CD14-positive monocyte (primary cell): Measurements from ENCODE around the gene C18orf54. TPM values are rescaled to one million over a fixed set of nuclear protein-coding genes. Genes with fewer than 3 reads are reported as not detected.

Experiments used
- DNase-seq, 3 donors: peaks; one replicate each; pipeline ENCODE4 v3.0.0-alpha.2; 2011 to 2022
- H2AFZ ChIP-seq: 2 replicates; pipeline ENCODE4 v1.6.0; 2012; ENCODE audit warnings: mild to moderate bottlenecking, low read depth, low read length, inconsistent platforms; ENCODE audit not compliant: insufficient read depth, poor library complexity, severe bottlenecking
- H3K27ac ChIP-seq, 2 donors: 1 replicate in 1 of 2; 2 replicates in 1 of 2; pipeline ENCODE4 v1.5.1; 2012 to 2013; ENCODE audit warnings: low read length in 2 of 2, control low read depth in 1 of 2, inconsistent platforms in 1 of 2, low read depth in 1 of 2, mild to moderate bottlenecking in 1 of 2
- H3K27me3 ChIP-seq, 2 donors: one replicate each; pipeline versions ENCODE4 v1.6.0 to v1.6.1; 2011 to 2013; ENCODE audit warnings: low read length in 2 of 2; ENCODE audit not compliant: control insufficient read depth in 2 of 2, insufficient read depth in 2 of 2
- H3K36me3 ChIP-seq, 2 donors: replicated peaks in 1 of 2; 1 replicate in 1 of 2; 2 replicates in 1 of 2; pipeline versions ENCODE4 v1.5.1 to v1.6.1; 2012 to 2013; ENCODE audit warnings: low read length in 2 of 2, control low read depth in 1 of 2, inconsistent platforms in 1 of 2, mild to moderate bottlenecking in 1 of 2; ENCODE audit not compliant: insufficient read depth in 2 of 2, control insufficient read depth in 1 of 2
- H3K4me1 ChIP-seq, 2 donors: 1 replicate in 1 of 2; 2 replicates in 1 of 2; pipeline versions ENCODE4 v1.5.1 to v1.6.1; 2012 to 2013; ENCODE audit warnings: low read length in 2 of 2, control low read depth in 1 of 2, inconsistent platforms in 1 of 2, mild to moderate bottlenecking in 1 of 2, moderate library complexity in 1 of 2; ENCODE audit not compliant: insufficient read depth in 2 of 2, control insufficient read depth in 1 of 2
- H3K4me2 ChIP-seq: replicated peaks from 2 replicates; pipeline ENCODE3; 2012; ENCODE audit warnings: low read length, moderate library complexity, mild to moderate bottlenecking; ENCODE audit not compliant: poor library complexity, severe bottlenecking; ENCODE audit errors: extremely low read depth
- H3K4me3 ChIP-seq, 3 experiments: fragments of 200-600 bp in 1 of 3; sonication (generic) in 1 of 3; replicated peaks in 1 of 3; 1 replicate in 2 of 3; 2 replicates in 1 of 3; pipeline ENCODE4 v1.5.1; 2011 to 2013; ENCODE audit warnings: low read length in 3 of 3, mild to moderate bottlenecking in 3 of 3, control low read depth in 2 of 3, low read depth in 2 of 3, inconsistent platforms in 1 of 3, moderate library complexity in 1 of 3
- H3K79me2 ChIP-seq: 2 replicates; pipeline ENCODE4 v1.6.0; 2012; ENCODE audit warnings: mild to moderate bottlenecking, control low read depth, inconsistent platforms, low read length, moderate library complexity; ENCODE audit not compliant: insufficient read depth
- H3K9ac ChIP-seq: 2 replicates; pipeline ENCODE4 v1.6.0; 2017; ENCODE audit warnings: low read length, mild to moderate bottlenecking; ENCODE audit not compliant: insufficient read depth, poor library complexity, severe bottlenecking
- H3K9me3 ChIP-seq, 2 donors: replicated peaks in 1 of 2; 1 replicate in 1 of 2; 2 replicates in 1 of 2; pipeline versions ENCODE4 v1.5.1 to v1.6.1; 2012 to 2013; ENCODE audit warnings: low read length in 2 of 2, control low read depth in 1 of 2; ENCODE audit not compliant: control insufficient read depth in 1 of 2, insufficient read depth in 1 of 2
- H4K20me1 ChIP-seq: 2 replicates; pipeline ENCODE4 v1.6.0; 2012; ENCODE audit warnings: mild to moderate bottlenecking, low read length, control low read depth, moderate library complexity; ENCODE audit not compliant: insufficient read depth
- H3K27ac Mint-ChIP-seq, 7 donors: one replicate each; pipeline ENCODE4 v1.8.0; 2020; ENCODE audit warnings: mild to moderate bottlenecking in 7 of 7, mixed read lengths in 7 of 7, moderate library complexity in 6 of 7, inconsistent platforms in 2 of 7
- H3K27me3 Mint-ChIP-seq, 3 donors: one replicate each; pipeline ENCODE4 v1.8.0; 2021 to 2022; ENCODE audit warnings: low read depth in 3 of 3, mild to moderate bottlenecking in 3 of 3, mixed read lengths in 3 of 3, moderate library complexity in 3 of 3, inconsistent platforms in 1 of 3
- H3K36me3 Mint-ChIP-seq, 2 donors: one replicate each; pipeline ENCODE4 v1.8.0; 2020; ENCODE audit warnings: mixed read lengths in 2 of 2, inconsistent platforms in 1 of 2, mild to moderate bottlenecking in 1 of 2
- H3K4me1 Mint-ChIP-seq: one replicate; pipeline ENCODE4 v1.8.0; 2020; ENCODE audit warnings: mild to moderate bottlenecking, mixed read lengths
- H3K4me3 Mint-ChIP-seq, 2 donors: one replicate each; pipeline ENCODE4 v1.8.0; 2020; ENCODE audit warnings: mild to moderate bottlenecking in 2 of 2, mixed read lengths in 2 of 2, moderate library complexity in 1 of 2
- H3K9me3 Mint-ChIP-seq, 7 donors: one replicate each; pipeline ENCODE4 v1.8.0; 2020 to 2022; ENCODE audit warnings: mixed read lengths in 7 of 7, mild to moderate bottlenecking in 6 of 7, moderate library complexity in 6 of 7, inconsistent platforms in 2 of 7
- WGBS: methylation state at CpG from one replicate; pipeline ENCODE4 v1.1.5; 2013; ENCODE audit warnings: missing lambda C conversion rate; ENCODE audit not compliant: insufficient coverage; 5-methylcytosine and 5-hydroxymethylcytosine counted together
- intact Hi-C, 2 donors: fragments of 100-400 bp; cut with micrococcal nuclease; formaldehyde crosslinking; loops; one replicate each; pipeline versions ENCODE4 v1.15.0 to v1.15.1; 2023
- polyA plus RNA-seq, 3 donors: library from polyadenylated mRNA; depleted of rRNA in 1 of 3; unstranded in 2 of 3; stranded (reverse) in 1 of 3; fragments of 300-500 nt in 2 of 3; fragments of >200 nt in 1 of 3; fragmentation: Illumina TruSeq in 2 of 3; gene quantifications; 1 replicate in 2 of 3; 2 replicates in 1 of 3; pipeline ENCODE4 v1.2.3, GENCODE V29; 2012 to 2021
- TF ChIP-seq, protein P1 (sequence below): fragments of 200-600 bp; IDR thresholded peaks from one replicate; pipeline ENCODE4 v1.8.0; 2022; ENCODE audit warnings: antibody characterized with exemption, mild to moderate bottlenecking

Gene C18orf54
- polyA plus RNA-seq, 3 donors = 0.14 to 0.38 (median 0.29) TPM

DNA sequence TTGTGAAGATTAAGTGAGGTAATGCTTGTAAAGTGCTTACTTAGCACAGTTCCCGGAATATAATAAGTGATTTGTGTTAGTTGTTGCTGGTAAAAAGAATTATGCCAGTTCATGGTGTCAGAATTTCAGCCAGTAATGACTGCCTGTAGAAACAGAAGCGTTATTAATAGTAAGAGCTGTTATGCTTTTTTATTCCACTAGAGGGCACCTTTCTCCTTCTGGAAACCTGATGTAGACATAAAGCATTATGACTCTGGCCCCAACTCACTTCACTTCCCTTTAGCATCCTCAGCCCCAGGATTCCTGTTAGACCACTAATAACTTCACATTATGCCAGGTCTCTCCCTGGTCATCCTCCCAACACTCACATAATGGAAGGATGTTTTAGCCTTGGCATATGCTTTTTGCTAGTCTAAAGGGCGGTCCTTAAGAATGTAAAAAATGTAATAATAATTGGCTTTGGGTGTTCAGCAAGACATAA is 34.9 kb downstream of the C18orf54 start:
- Histone ChIP-seq H3K27ac (no peak overlapping the region), H3K4me2 (no peak overlapping the region), H3K9me3 (no peaks in the 10 kb centered on the region), H3K79me2 (no peaks in the 10 kb centered on the region), H2AFZ (no peak overlapping the region), H4K20me1 (no peaks in the 10 kb centered on the region), H3K36me3 (no peaks in the 10 kb centered on the region), H3K4me1 (peaks cover 14 to 20% of the 10 kb centered on the region in 2 donors), H3K4me3 (no peak overlapping the region), H3K9ac (no peak overlapping the region), H3K27me3 (no peaks in the 10 kb centered on the region)
- WGBS = no CpG with 5 or more reads among the region's 3 CpGs
- intact Hi-C loops = loop anchor here in 1 of 2 donors (10.0 kb wide), 1 partner anchor 592 kb away; no protein-coding TSS in a partner anchor
- Mint-ChIP-seq H3K4me1 (peaks cover 18% of the 10 kb centered on the region), H3K27ac (no peak overlapping the region), H3K9me3 (peaks cover 0 to 1% (median 0%) of the 10 kb centered on the region in 7 donors), H3K36me3 (no peaks in the 10 kb centered on the region), H3K27me3 (peaks cover 3 to 5% (median 4%) of the 10 kb centered on the region in 3 donors), H3K4me3 (no peak overlapping the region)
- DNase-seq = peak; percentile 53 to 77 (median 56)
- TF ChIP-seq, protein P1, sequence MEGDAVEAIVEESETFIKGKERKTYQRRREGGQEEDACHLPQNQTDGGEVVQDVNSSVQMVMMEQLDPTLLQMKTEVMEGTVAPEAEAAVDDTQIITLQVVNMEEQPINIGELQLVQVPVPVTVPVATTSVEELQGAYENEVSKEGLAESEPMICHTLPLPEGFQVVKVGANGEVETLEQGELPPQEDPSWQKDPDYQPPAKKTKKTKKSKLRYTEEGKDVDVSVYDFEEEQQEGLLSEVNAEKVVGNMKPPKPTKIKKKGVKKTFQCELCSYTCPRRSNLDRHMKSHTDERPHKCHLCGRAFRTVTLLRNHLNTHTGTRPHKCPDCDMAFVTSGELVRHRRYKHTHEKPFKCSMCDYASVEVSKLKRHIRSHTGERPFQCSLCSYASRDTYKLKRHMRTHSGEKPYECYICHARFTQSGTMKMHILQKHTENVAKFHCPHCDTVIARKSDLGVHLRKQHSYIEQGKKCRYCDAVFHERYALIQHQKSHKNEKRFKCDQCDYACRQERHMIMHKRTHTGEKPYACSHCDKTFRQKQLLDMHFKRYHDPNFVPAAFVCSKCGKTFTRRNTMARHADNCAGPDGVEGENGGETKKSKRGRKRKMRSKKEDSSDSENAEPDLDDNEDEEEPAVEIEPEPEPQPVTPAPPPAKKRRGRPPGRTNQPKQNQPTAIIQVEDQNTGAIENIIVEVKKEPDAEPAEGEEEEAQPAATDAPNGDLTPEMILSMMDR = peak; percentile 79

GRCh38 chr18:54393648-54394294 is 36.1 kb downstream of the C18orf54 start:
- intact Hi-C loops = loop anchor here in 1 of 2 donors (10.0 kb wide), 1 partner anchor 591 kb away; no protein-coding TSS in a partner anchor
- no peak overlapping the region for H3K4me3 Mint-ChIP-seq
- H3K27me3 ChIP-seq = no peaks in the 10 kb centered on the region
- H3K9ac ChIP-seq = no peak overlapping the region
- H3K27me3 Mint-ChIP-seq = peaks cover 3 to 4% (median 3%) of the 10 kb centered on the region in 3 donors
- no peak overlapping the region for H3K4me3 ChIP-seq
- TF ChIP-seq, protein P1 = no peak
- H3K27ac ChIP-seq = no peak overlapping the region
- peaks cover 7% of the 10 kb centered on the region for H3K4me1 Mint-ChIP-seq
- H3K9me3 Mint-ChIP-seq = no peaks in the 10 kb centered on the region
- no peak for DNase-seq
- no peaks in the 10 kb centered on the region for H4K20me1 ChIP-seq
- H3K36me3 Mint-ChIP-seq = no peaks in the 10 kb centered on the region
- no peaks in the 10 kb centered on the region for H3K9me3 ChIP-seq
- H3K4me2 ChIP-seq = no peak overlapping the region
- no peaks in the 10 kb centered on the region for H3K36me3 ChIP-seq
- H3K27ac Mint-ChIP-seq = no peak overlapping the region
- peaks cover 5 to 8% of the 10 kb centered on the region in 2 donors for H3K4me1 ChIP-seq
- no CpG with 5 or more reads among the region's 1 CpG for WGBS
- no peak overlapping the region for H2AFZ ChIP-seq
- no peaks in the 10 kb centered on the region for H3K79me2 ChIP-seq
